ENCODE data around the gene FMN2. TPM values are rescaled to one million over a fixed set of nuclear protein-coding genes. Genes with fewer than 3 reads are reported as not detected.

FMN2 gene
- total RNA-seq, 1 experiment from 2014 or later = 0.59 TPM

DNA sequence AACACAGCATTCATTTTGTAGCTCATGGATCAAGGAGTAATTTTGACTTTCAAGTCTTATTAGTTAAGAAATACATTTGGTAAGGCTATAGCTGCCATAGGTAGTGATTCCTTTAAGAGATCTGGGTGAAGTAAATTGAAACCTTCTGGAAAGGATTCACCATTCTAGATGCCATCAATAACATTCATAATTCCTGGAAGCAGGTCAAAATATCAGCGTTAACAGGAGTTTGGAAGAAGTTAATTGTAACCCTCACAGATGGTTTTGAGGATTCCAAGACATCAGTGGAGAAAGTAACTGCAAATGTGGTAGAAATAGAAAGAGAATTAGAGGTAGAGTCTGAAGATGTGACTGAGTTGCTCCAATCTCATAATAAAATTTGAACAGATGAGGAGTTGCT, 303.7 kb downstream of the FMN2 start:
- no peaks in the 10 kb centered on the region for H3K23me2 ChIP-seq (ENCODE audit: insufficient read length, low read depth, low read length, poor library complexity, severe bottlenecking)
- no peak overlapping the region for H2AK5ac ChIP-seq (ENCODE audit: insufficient read length, low read length)
- no peaks in the 10 kb centered on the region for H3K27me3 ChIP-seq (ENCODE audit: insufficient read depth, low read length)
- Mint-ChIP-seq H3K9me3 (peaks cover 0 to 3% of the 10 kb centered on the region in 2 experiments; a peak in 1 of 5 replicates), H3K4me3 (no peak overlapping the region), H3K27me3 (ENCODE audit: low read depth) (no peaks in the 10 kb centered on the region), H3K36me3 (ENCODE audit: insufficient read depth in 1 of 3, low read depth in 3 of 3) (no peaks in the 10 kb centered on the region), H3K27ac (no peak overlapping the region), H3K4me1 (peaks cover 0 to 2% of the 10 kb centered on the region in 2 experiments; a peak in 2 of 4 replicates)
- no peak overlapping the region for H3K4ac ChIP-seq (ENCODE audit: low read depth, low read length)
- no CpG with 5 or more reads among the region's 1 CpG for WGBS (ENCODE audit: extremely low coverage, insufficient read length, low lambda C conversion rate)
- H4K20me1 ChIP-seq (ENCODE audit: control insufficient read depth, insufficient read depth, insufficient read length) = no peaks in the 10 kb centered on the region
- no peak overlapping the region for H3K9ac ChIP-seq (ENCODE audit: extremely low read depth, insufficient read length, low read length)
- H3K79me1 ChIP-seq (ENCODE audit: insufficient read depth, low read depth, low read length, poor library complexity, severe bottlenecking) = no peaks in the 10 kb centered on the region
- H4K5ac ChIP-seq (ENCODE audit: insufficient read length, low read depth, low read length) = no peak overlapping the region
- no peaks in the 10 kb centered on the region for H3K79me2 ChIP-seq (ENCODE audit: insufficient read depth, low read length)
- no peak overlapping the region for H3K56ac ChIP-seq (ENCODE audit: insufficient read length, low read depth, low read length)
- no peak overlapping the region for H3K18ac ChIP-seq (ENCODE audit: insufficient read length, low read depth, low read length)
- no peak overlapping the region for H3K27ac ChIP-seq (ENCODE audit: insufficient read length, low read depth, low read length)
- no peaks in the 10 kb centered on the region for H3K4me1 ChIP-seq (ENCODE audit: insufficient read depth, low read length)
- no peak overlapping the region for H3K4me2 ChIP-seq (ENCODE audit: insufficient read depth, insufficient read length, low read length)
- no peak overlapping the region for H3K23ac ChIP-seq (ENCODE audit: insufficient read length, low read depth, low read length)
- TF ChIP-seq, protein P1, sequence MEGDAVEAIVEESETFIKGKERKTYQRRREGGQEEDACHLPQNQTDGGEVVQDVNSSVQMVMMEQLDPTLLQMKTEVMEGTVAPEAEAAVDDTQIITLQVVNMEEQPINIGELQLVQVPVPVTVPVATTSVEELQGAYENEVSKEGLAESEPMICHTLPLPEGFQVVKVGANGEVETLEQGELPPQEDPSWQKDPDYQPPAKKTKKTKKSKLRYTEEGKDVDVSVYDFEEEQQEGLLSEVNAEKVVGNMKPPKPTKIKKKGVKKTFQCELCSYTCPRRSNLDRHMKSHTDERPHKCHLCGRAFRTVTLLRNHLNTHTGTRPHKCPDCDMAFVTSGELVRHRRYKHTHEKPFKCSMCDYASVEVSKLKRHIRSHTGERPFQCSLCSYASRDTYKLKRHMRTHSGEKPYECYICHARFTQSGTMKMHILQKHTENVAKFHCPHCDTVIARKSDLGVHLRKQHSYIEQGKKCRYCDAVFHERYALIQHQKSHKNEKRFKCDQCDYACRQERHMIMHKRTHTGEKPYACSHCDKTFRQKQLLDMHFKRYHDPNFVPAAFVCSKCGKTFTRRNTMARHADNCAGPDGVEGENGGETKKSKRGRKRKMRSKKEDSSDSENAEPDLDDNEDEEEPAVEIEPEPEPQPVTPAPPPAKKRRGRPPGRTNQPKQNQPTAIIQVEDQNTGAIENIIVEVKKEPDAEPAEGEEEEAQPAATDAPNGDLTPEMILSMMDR (conservative IDR thresholded peaks at IDR 0.05) = no peak
- DNase-seq = no peak
- H4K91ac ChIP-seq (ENCODE audit: insufficient read length, low read depth, low read length) = no peak overlapping the region
- no peak overlapping the region for H2BK120ac ChIP-seq (ENCODE audit: low read depth, low read length, poor library complexity, severe bottlenecking)
- no peak overlapping the region for H2BK20ac ChIP-seq (ENCODE audit: low read depth, low read length, poor library complexity, severe bottlenecking)
- no peak overlapping the region for H2BK5ac ChIP-seq (ENCODE audit: insufficient read length, low read length)
- no peak overlapping the region for H3T11ph ChIP-seq (ENCODE audit: low read length)
- H2BK12ac ChIP-seq (ENCODE audit: insufficient read length, low read depth, low read length) = no peak overlapping the region
- H3K9me3 ChIP-seq (ENCODE audit: control insufficient read depth, low read depth, low read length) = no peaks in the 10 kb centered on the region
- H2BK15ac ChIP-seq (ENCODE audit: low read depth, low read length) = no peak overlapping the region
- no peak overlapping the region for H4K8ac ChIP-seq (replicated peaks; ENCODE audit: insufficient read length, low read depth, low read length)
- H2AFZ ChIP-seq (ENCODE audit: low read length) = no peak overlapping the region
- no peak overlapping the region for H3K14ac ChIP-seq (ENCODE audit: insufficient read depth, low read length)
